SK-N-SH treated with all-trans-retinoic acid at 6 μM for 48 hours (cell line): ENCODE data around the gene GPR63.

Experiments used
- OSR1 ChIP-seq: fragments of 250-450 bp; sonication (Bioruptor Pico); IDR thresholded peaks from 2 replicates; pipeline ENCODE4 v1.8.0; 2022; ENCODE audit warnings: moderate library complexity, mild to moderate bottlenecking, inconsistent platforms
- RARB ChIP-seq: fragments of 250-450 bp; sonication (Bioruptor Pico); IDR thresholded peaks from 2 replicates; pipeline ENCODE4 v1.8.0; 2021; ENCODE audit warnings: mild to moderate bottlenecking, moderate library complexity
- ZFP3 ChIP-seq: fragments of 250-450 bp; sonication (Bioruptor Pico); IDR thresholded peaks from 2 replicates; pipeline ENCODE4 v1.5.0; 2020; ENCODE audit warnings: mild to moderate bottlenecking, moderate library complexity
- ZNF8 ChIP-seq: fragments of 450-650 bp; formaldehyde crosslinking; IDR thresholded peaks from 2 replicates; pipeline ENCODE4 v1.5.0; 2020; ENCODE audit warnings: mild to moderate bottlenecking, moderate library complexity
- TF ChIP-seq, protein P1 (sequence below): fragments of 250-450 bp; sonication (Bioruptor Pico); IDR thresholded peaks from 2 replicates; pipeline ENCODE4 v1.5.1; 2020; ENCODE audit warnings: low read depth, mild to moderate bottlenecking, moderate library complexity

GRCh38 chr6:96755096-96755495 is 82.2 kb downstream of the GPR63 start:
- TF ChIP-seq, protein P1, sequence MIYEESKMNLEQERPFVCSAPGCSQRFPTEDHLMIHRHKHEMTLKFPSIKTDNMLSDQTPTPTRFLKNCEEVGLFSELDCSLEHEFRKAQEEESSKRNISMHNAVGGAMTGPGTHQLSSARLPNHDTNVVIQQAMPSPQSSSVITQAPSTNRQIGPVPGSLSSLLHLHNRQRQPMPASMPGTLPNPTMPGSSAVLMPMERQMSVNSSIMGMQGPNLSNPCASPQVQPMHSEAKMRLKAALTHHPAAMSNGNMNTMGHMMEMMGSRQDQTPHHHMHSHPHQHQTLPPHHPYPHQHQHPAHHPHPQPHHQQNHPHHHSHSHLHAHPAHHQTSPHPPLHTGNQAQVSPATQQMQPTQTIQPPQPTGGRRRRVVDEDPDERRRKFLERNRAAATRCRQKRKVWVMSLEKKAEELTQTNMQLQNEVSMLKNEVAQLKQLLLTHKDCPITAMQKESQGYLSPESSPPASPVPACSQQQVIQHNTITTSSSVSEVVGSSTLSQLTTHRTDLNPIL (CRISPR knock-in tag) = no peak
- TF ChIP-seq ZFP3 (CRISPR knock-in tag) (no peak), RARB (CRISPR knock-in tag) (no peak), OSR1 (no peak), ZNF8 (CRISPR knock-in tag) (no peak)
